ENCODE measurements around the gene MCU. TPM values are rescaled to one million over a fixed set of nuclear protein-coding genes. Genes with fewer than 3 reads are reported as not detected.

MCU gene
- total and polyA plus RNA-seq, 2 of the 8 experiments (the other 6 are each of a cell fraction or from before 2014, with no cell fraction given) = 51.6 to 62.2 TPM

DNA sequence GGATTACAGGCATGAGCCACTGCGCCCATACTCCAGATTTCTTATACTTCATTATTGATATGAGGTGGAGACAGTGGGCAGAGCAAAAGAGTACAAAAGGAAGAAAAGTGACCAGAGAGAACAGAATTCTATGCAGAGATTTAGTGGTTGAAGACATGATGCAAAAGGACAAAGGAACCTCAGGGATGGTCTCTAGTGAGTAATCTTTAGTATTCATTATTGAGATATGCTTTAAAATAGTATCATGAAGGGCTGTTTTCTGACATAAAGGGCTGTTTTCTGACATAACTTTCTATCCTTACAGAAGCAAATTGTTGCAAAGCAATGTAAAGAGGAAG lies 120.4 kb downstream of the MCU start (continued):
- no peak for TF ChIP-seq RAD21 (IDR thresholded peaks at IDR 0.05 in 1 of 2, conservative IDR thresholded peaks at IDR 0.05 in 1 of 2; ENCODE audit: low read depth in 2 of 2, low read length in 2 of 2)
- TF ChIP-seq, protein P1, sequence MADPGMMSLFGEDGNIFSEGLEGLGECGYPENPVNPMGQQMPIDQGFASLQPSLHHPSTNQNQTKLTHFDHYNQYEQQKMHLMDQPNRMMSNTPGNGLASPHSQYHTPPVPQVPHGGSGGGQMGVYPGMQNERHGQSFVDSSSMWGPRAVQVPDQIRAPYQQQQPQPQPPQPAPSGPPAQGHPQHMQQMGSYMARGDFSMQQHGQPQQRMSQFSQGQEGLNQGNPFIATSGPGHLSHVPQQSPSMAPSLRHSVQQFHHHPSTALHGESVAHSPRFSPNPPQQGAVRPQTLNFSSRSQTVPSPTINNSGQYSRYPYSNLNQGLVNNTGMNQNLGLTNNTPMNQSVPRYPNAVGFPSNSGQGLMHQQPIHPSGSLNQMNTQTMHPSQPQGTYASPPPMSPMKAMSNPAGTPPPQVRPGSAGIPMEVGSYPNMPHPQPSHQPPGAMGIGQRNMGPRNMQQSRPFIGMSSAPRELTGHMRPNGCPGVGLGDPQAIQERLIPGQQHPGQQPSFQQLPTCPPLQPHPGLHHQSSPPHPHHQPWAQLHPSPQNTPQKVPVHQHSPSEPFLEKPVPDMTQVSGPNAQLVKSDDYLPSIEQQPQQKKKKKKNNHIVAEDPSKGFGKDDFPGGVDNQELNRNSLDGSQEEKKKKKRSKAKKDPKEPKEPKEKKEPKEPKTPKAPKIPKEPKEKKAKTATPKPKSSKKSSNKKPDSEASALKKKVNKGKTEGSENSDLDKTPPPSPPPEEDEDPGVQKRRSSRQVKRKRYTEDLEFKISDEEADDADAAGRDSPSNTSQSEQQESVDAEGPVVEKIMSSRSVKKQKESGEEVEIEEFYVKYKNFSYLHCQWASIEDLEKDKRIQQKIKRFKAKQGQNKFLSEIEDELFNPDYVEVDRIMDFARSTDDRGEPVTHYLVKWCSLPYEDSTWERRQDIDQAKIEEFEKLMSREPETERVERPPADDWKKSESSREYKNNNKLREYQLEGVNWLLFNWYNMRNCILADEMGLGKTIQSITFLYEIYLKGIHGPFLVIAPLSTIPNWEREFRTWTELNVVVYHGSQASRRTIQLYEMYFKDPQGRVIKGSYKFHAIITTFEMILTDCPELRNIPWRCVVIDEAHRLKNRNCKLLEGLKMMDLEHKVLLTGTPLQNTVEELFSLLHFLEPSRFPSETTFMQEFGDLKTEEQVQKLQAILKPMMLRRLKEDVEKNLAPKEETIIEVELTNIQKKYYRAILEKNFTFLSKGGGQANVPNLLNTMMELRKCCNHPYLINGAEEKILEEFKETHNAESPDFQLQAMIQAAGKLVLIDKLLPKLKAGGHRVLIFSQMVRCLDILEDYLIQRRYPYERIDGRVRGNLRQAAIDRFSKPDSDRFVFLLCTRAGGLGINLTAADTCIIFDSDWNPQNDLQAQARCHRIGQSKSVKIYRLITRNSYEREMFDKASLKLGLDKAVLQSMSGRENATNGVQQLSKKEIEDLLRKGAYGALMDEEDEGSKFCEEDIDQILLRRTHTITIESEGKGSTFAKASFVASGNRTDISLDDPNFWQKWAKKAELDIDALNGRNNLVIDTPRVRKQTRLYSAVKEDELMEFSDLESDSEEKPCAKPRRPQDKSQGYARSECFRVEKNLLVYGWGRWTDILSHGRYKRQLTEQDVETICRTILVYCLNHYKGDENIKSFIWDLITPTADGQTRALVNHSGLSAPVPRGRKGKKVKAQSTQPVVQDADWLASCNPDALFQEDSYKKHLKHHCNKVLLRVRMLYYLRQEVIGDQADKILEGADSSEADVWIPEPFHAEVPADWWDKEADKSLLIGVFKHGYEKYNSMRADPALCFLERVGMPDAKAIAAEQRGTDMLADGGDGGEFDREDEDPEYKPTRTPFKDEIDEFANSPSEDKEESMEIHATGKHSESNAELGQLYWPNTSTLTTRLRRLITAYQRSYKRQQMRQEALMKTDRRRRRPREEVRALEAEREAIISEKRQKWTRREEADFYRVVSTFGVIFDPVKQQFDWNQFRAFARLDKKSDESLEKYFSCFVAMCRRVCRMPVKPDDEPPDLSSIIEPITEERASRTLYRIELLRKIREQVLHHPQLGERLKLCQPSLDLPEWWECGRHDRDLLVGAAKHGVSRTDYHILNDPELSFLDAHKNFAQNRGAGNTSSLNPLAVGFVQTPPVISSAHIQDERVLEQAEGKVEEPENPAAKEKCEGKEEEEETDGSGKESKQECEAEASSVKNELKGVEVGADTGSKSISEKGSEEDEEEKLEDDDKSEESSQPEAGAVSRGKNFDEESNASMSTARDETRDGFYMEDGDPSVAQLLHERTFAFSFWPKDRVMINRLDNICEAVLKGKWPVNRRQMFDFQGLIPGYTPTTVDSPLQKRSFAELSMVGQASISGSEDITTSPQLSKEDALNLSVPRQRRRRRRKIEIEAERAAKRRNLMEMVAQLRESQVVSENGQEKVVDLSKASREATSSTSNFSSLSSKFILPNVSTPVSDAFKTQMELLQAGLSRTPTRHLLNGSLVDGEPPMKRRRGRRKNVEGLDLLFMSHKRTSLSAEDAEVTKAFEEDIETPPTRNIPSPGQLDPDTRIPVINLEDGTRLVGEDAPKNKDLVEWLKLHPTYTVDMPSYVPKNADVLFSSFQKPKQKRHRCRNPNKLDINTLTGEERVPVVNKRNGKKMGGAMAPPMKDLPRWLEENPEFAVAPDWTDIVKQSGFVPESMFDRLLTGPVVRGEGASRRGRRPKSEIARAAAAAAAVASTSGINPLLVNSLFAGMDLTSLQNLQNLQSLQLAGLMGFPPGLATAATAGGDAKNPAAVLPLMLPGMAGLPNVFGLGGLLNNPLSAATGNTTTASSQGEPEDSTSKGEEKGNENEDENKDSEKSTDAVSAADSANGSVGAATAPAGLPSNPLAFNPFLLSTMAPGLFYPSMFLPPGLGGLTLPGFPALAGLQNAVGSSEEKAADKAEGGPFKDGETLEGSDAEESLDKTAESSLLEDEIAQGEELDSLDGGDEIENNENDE (IDR thresholded peaks at IDR 0.05; ENCODE audit: insufficient replicate concordance, low read length) = no peak
- TF ChIP-seq JUND (IDR thresholded peaks at IDR 0.05; ENCODE audit: low read length) = no peak
- TF ChIP-seq CTBP2 (IDR thresholded peaks at IDR 0.05; ENCODE audit: borderline replicate concordance, insufficient read depth, insufficient read length, low read length) = no peak
- no peak for TF ChIP-seq NANOG (IDR thresholded peaks at IDR 0.05; ENCODE audit: insufficient read depth, low read depth, low read length, poor library complexity, severe bottlenecking)
- no peak for TF ChIP-seq RXRA (IDR thresholded peaks at IDR 0.05; ENCODE audit: insufficient read depth, low read depth, low read length)
- TF ChIP-seq SUZ12 (IDR thresholded peaks at IDR 0.05; ENCODE audit: low read length) = no peak
